HG03432 (cell line): Measurements from ENCODE around the gene SLC22A4.

Experiments
- ATAC-seq: cut with Tn5 transposase; IDR thresholded peaks from one replicate; pipeline ENCODE4 v1.9.1; 2021; ENCODE audit warnings: mild to moderate bottlenecking, moderate library complexity; ENCODE audit not compliant: unreplicated experiment

SLC22A4 gene

GRCh38 chr5:132389585-132390286 lies 95.5 kb downstream of the SLC22A4 start:
- no peak for ATAC-seq

GRCh38 chr5:132391247-132391646 lies 97.1 kb downstream of the SLC22A4 start:
- no peak for ATAC-seq

- ATAC-seq = no peak
Observed at GRCh38 chr5:132391870-132392269, 97.7 kb downstream of the SLC22A4 start.

- ATAC-seq = no peak
Observed at GRCh38 chr5:132392411-132392810, 98.2 kb downstream of the SLC22A4 start.

GRCh38 chr5:132392978-132393825 lies 99.0 kb downstream of the SLC22A4 start:
- no peak for ATAC-seq
